ENCODE data around the gene TRPV5. TPM values are rescaled to one million over a fixed set of nuclear protein-coding genes. Genes with fewer than 3 reads are reported as not detected.
A peak's percentile ranks its signal among the peaks of the same experiment; 100 is the strongest.

TRPV5 gene
- total RNA-seq, 1 donor from 2014 or later = not detected

DNA sequence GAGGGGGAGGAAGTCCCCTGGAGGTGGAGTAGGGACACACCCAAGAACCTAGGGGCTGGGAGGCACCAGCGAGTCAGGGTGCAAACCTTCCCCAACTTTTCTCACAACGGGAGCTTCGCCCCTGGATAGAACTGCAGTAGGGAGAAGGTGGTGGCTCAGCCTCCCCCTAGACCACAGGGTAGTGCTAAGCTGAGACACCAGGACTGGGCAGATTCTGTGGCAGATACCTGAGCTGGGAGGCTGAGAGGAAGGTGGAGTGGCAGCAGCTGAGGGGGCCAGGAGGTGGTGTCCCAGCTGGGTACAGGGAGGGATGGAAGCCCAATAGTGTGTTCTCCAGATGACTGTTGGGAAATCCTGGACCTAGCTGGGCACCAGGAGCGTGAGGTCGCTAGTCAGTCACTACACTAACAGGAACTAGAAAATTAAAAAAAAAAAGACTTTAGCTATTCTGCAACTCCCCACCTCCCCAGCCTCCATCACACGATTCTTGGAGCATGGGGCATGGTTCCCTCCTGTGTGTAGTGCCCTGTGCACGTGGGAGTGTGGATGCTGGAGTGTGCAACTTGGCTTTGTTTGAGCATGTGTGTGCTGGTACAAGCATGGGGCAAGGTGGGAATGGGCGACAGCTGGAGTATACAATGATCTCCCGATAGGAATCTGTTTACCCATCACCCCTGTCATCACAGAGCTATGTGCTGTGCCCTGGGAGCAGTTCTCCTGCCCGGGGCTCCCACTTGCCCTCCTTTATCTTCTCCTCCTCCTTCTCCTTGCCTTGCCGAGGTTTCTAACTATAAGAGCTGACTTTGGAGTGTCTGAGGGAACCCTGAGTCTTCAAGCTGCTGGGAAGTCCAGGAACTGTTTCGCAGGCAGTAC lies 39.2 kb downstream of the TRPV5 start:
- no peaks in the 10 kb centered on the region for H3K4me1 Mint-ChIP-seq (ENCODE audit: unreplicated experiment)
- H3K4me3 Mint-ChIP-seq (ENCODE audit: unreplicated experiment) = no peak overlapping the region
- H3K9me3 Mint-ChIP-seq (ENCODE audit: unreplicated experiment) = no peaks in the 10 kb centered on the region
- H3K27me3 Mint-ChIP-seq (ENCODE audit: unreplicated experiment) = peaks cover 3% of the 10 kb centered on the region
- H3K27ac Mint-ChIP-seq (ENCODE audit: unreplicated experiment) = no peak overlapping the region
- no peaks in the 10 kb centered on the region for H3K36me3 Mint-ChIP-seq (ENCODE audit: unreplicated experiment)
- TF ChIP-seq, protein P1, sequence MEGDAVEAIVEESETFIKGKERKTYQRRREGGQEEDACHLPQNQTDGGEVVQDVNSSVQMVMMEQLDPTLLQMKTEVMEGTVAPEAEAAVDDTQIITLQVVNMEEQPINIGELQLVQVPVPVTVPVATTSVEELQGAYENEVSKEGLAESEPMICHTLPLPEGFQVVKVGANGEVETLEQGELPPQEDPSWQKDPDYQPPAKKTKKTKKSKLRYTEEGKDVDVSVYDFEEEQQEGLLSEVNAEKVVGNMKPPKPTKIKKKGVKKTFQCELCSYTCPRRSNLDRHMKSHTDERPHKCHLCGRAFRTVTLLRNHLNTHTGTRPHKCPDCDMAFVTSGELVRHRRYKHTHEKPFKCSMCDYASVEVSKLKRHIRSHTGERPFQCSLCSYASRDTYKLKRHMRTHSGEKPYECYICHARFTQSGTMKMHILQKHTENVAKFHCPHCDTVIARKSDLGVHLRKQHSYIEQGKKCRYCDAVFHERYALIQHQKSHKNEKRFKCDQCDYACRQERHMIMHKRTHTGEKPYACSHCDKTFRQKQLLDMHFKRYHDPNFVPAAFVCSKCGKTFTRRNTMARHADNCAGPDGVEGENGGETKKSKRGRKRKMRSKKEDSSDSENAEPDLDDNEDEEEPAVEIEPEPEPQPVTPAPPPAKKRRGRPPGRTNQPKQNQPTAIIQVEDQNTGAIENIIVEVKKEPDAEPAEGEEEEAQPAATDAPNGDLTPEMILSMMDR (IDR thresholded peaks at IDR 0.05) = no peak
- peak; percentile 74 for DNase-seq (ENCODE audit: extremely low spot score, unreplicated experiment)

DNA sequence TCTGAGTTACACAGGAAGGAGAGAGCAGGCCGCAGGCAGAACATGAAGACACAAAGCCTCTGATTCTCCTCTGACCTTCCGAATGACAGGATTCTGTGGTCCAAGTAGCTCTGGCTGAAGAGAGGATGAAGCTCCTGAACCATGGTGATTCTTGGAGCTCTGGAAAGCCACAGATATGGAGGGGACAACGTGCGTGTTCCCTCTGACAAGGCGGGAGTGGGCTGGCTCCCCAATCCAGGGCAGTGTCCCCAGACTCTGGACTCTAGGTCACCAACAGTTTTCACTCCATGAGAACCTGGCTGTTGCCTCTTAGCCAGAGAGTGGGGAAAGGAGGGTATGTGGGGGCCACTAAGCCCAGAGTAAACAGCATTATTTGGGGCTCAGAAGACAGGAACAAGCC lies 40.6 kb downstream of the TRPV5 start:
- H3K9me3 Mint-ChIP-seq (ENCODE audit: unreplicated experiment) = no peaks in the 10 kb centered on the region
- H3K27ac Mint-ChIP-seq (ENCODE audit: unreplicated experiment) = no peak overlapping the region
- no peak overlapping the region for H3K4me3 Mint-ChIP-seq (ENCODE audit: unreplicated experiment)
- TF ChIP-seq, protein P1 (IDR thresholded peaks at IDR 0.05) = no peak
- peak; percentile 49 for DNase-seq (ENCODE audit: extremely low spot score, unreplicated experiment)
- H3K4me1 Mint-ChIP-seq (ENCODE audit: unreplicated experiment) = no peaks in the 10 kb centered on the region
- H3K36me3 Mint-ChIP-seq (ENCODE audit: unreplicated experiment) = no peaks in the 10 kb centered on the region
- H3K27me3 Mint-ChIP-seq (ENCODE audit: unreplicated experiment) = peaks cover 3% of the 10 kb centered on the region

DNA sequence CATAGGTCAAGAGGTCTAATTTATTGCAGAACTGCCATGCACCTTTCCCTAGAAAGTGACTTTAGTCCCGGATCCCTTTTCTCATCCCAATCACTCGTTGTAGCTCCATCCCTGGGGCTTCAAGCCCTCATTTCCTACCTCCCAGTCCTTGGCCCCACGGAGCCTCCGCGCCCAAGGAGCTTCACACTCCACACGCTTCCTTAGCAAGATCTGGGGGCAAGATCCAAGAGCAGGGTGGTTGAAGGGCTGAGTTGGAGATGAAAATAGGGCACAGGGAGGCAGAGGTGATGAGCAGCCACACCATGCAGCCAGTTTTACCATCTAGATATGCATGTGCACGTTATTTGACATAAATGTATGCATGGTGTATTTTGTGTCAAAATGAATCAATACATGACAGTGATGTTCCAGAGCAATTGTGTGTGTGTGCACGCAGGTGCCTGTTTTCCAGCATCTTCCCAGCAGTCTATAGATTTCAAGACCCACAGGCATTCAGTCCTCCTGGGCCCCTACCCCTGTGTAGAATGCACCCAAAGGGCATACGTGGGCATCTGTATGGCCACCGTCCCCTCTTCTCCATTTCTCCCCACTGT lies 42.0 kb downstream of the TRPV5 start:
- no peak overlapping the region for H3K4me3 Mint-ChIP-seq (ENCODE audit: unreplicated experiment)
- no peak for DNase-seq (ENCODE audit: extremely low spot score, unreplicated experiment)
- no peaks in the 10 kb centered on the region for H3K4me1 Mint-ChIP-seq (ENCODE audit: unreplicated experiment)
- TF ChIP-seq, protein P1 (IDR thresholded peaks at IDR 0.05) = no peak
- no peaks in the 10 kb centered on the region for H3K36me3 Mint-ChIP-seq (ENCODE audit: unreplicated experiment)
- H3K27me3 Mint-ChIP-seq (ENCODE audit: unreplicated experiment) = peaks cover 3% of the 10 kb centered on the region
- H3K9me3 Mint-ChIP-seq (ENCODE audit: unreplicated experiment) = no peaks in the 10 kb centered on the region
- H3K27ac Mint-ChIP-seq (ENCODE audit: unreplicated experiment) = no peak overlapping the region

DNA sequence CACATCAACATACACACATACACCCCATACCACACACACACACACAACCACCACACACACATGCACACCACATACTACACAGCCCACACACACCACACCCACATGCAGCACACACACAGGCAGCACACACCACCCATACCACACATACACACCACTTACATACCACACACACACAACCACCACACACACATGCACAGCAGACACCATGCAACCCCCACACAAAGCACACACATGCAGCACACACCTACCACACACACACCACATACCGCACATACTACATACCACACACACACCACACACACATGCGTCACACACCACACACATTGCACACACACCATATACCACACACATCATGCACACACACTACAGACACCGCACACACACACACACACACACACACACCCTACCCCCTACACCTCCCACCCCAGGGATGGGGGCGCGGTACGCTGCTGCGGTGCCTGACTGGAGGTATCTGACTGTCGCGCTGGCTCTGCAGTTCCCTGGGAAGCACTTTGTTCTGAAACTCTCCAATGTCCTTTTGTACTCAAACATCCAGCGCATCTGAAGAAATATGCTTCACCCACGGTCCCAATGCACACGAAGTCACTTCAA lies 42.6 kb downstream of the TRPV5 start:
- Mint-ChIP-seq H3K27ac (ENCODE audit: unreplicated experiment) (no peak overlapping the region), H3K36me3 (ENCODE audit: unreplicated experiment) (no peaks in the 10 kb centered on the region), H3K4me3 (ENCODE audit: unreplicated experiment) (no peak overlapping the region), H3K9me3 (ENCODE audit: unreplicated experiment) (no peaks in the 10 kb centered on the region), H3K4me1 (ENCODE audit: unreplicated experiment) (no peaks in the 10 kb centered on the region), H3K27me3 (ENCODE audit: unreplicated experiment) (peaks cover 3% of the 10 kb centered on the region)
- TF ChIP-seq, protein P1 (IDR thresholded peaks at IDR 0.05) = no peak
- DNase-seq (ENCODE audit: extremely low spot score, unreplicated experiment) = no peak

DNA sequence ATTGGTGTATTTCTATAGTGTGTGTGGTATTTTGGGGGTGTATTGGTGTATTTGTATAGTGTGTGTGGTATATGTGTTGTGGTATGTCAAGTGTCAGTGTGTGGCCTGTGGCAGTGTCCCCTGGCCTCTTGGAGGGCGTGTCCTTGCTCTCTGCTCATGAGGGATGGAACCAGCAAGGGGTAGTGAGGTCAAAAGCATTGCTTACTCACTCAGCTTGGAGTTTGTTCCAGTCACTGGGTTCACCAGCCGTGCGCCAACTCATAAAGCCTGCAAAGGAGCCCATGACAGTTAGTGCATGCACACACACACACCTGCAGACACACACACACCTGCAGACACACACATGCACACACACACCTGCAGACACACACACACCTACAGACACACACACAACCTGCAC lies 43.7 kb downstream of the TRPV5 start:
- H3K27me3 Mint-ChIP-seq (ENCODE audit: unreplicated experiment) = peaks cover 1% of the 10 kb centered on the region
- TF ChIP-seq, protein P1 (IDR thresholded peaks at IDR 0.05) = no peak

More for the DNA sequence above, 43.7 kb downstream of the TRPV5 start:
- Mint-ChIP-seq H3K4me3 (ENCODE audit: unreplicated experiment) (no peak overlapping the region), H3K36me3 (ENCODE audit: unreplicated experiment) (no peaks in the 10 kb centered on the region), H3K9me3 (ENCODE audit: unreplicated experiment) (no peaks in the 10 kb centered on the region), H3K27ac (ENCODE audit: unreplicated experiment) (no peak overlapping the region), H3K4me1 (ENCODE audit: unreplicated experiment) (no peaks in the 10 kb centered on the region)
- peak; percentile 25 for DNase-seq (ENCODE audit: extremely low spot score, unreplicated experiment)
